ENCODE measurements around the gene ANKRD28. TPM values are rescaled to one million over a fixed set of nuclear protein-coding genes. Genes with fewer than 3 reads are reported as not detected.
A peak's percentile ranks its signal among the peaks of the same experiment; 100 is the strongest.

The ANKRD28 gene
- total and polyA plus RNA-seq, 5 donors from 2014 or later = 6.9 to 77.1 (median 9.4) TPM

- ATAC-seq (ENCODE audit: low read depth in 2 of 2) (no peak), DNase-seq (no peak)
- Histone ChIP-seq H3K27ac (ENCODE audit: insufficient read depth, low read length, poor library complexity, severe bottlenecking) (peak overlapping the region; percentile 76), H3K4me3 (ENCODE audit: low read depth, low read length) (peak overlapping the region; percentile 75), H3K9me3 (ENCODE audit: control insufficient read depth in 2 of 2, low read length in 2 of 2) (no peaks in the 10 kb centered on the region), H3K27me3 (ENCODE audit: control insufficient read depth, insufficient read depth, low read length) (no peaks in the 10 kb centered on the region), H3K36me3 (ENCODE audit: control insufficient read depth, insufficient read depth, low read length) (peaks cover 2% of the 10 kb centered on the region), H3K4me1 (ENCODE audit: control insufficient read depth, insufficient read depth, low read length, poor library complexity, severe bottlenecking) (peaks cover 49% of the 10 kb centered on the region)
- H3K36me3 Mint-ChIP-seq = peaks cover 17% of the 10 kb centered on the region
- H3K4me1 Mint-ChIP-seq = peaks cover 55 to 74% (median 60%) of the 10 kb centered on the region in 4 donors
- H3K27ac Mint-ChIP-seq = peak overlapping the region; percentile 31 to 64 (median 33)
- no peaks in the 10 kb centered on the region for H3K27me3 Mint-ChIP-seq
- H3K4me3 Mint-ChIP-seq = peak overlapping the region; percentile 3 to 79 (median 48)
- peaks cover 0 to 5% (median 0%) of the 10 kb centered on the region in 7 donors for H3K9me3 Mint-ChIP-seq
These were observed 2.7 kb downstream of the ANKRD28 start for GRCh38 chr3:15794842-15795650.

DNA sequence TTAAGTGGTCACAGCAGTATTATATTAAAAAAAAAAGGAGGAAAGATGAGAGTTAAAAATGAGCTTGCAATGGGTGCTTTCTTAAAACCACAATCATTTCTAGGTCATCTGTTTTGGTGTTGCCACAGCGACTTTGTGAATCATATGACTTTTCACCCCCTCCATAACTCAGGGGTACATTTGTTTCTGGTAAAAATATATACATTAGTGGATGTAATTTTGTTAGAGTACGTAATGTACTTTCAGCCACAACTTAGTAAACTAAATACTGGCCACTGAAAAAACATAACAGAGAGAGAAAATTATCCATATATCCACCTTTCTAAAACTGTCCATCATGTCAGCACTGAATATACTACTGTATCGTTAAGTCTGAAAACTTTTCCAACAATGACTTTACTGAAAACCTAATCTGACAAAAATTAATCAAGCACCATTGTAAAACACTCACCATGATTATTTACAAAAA, 3.4 kb downstream of the ANKRD28 start:
- Mint-ChIP-seq H3K27me3 (no peaks in the 10 kb centered on the region), H3K4me1 (peaks cover 50 to 67% (median 55%) of the 10 kb centered on the region in 4 donors), H3K27ac (peak overlapping the region; percentile 64 to 72 (median 68)), H3K9me3 (peaks cover 0 to 5% (median 0%) of the 10 kb centered on the region in 7 donors), H3K36me3 (peaks cover 17% of the 10 kb centered on the region), H3K4me3 (peak overlapping the region in 3 of 4 donors; percentile 13 to 79 (median 65))
- H3K27me3 ChIP-seq (ENCODE audit: control insufficient read depth, insufficient read depth, low read length) = no peaks in the 10 kb centered on the region
- ATAC-seq (ENCODE audit: low read depth in 2 of 2) (peak in 1 of 2 donors; percentile 44), DNase-seq (peak in 1 of 3 donors; percentile 16)
- peaks cover 44% of the 10 kb centered on the region for H3K4me1 ChIP-seq (ENCODE audit: control insufficient read depth, insufficient read depth, low read length, poor library complexity, severe bottlenecking)
- H3K4me3 ChIP-seq (ENCODE audit: low read depth, low read length) = peak overlapping the region; percentile 75
- H3K36me3 ChIP-seq (ENCODE audit: control insufficient read depth, insufficient read depth, low read length) = peaks cover 2% of the 10 kb centered on the region
- H3K9me3 ChIP-seq (ENCODE audit: control insufficient read depth in 2 of 2, low read length in 2 of 2) = no peaks in the 10 kb centered on the region
- peak overlapping the region; percentile 76 for H3K27ac ChIP-seq (ENCODE audit: insufficient read depth, low read length, poor library complexity, severe bottlenecking)

- Mint-ChIP-seq H3K4me3 (peak overlapping the region in 2 of 4 donors; percentile 17 to 47), H3K4me1 (peaks cover 31 to 47% (median 38%) of the 10 kb centered on the region in 4 donors)
These were observed 6.3 kb downstream of the ANKRD28 start for GRCh38 chr3:15791525-15791924.

GRCh38 chr3:15787941-15788340, 9.8 kb downstream of the ANKRD28 start:
- Mint-ChIP-seq H3K4me1 (peaks cover 20 to 36% (median 26%) of the 10 kb centered on the region in 4 donors), H3K27ac (no peak overlapping the region)

More at GRCh38 chr3:15791525-15791924, 6.3 kb downstream of the ANKRD28 start:
- Mint-ChIP-seq H3K9me3 (peaks cover 0 to 5% (median 0%) of the 10 kb centered on the region in 7 donors), H3K36me3 (peaks cover 17% of the 10 kb centered on the region), H3K27me3 (no peaks in the 10 kb centered on the region), H3K27ac (peak overlapping the region in 1 of 3 donors; percentile 3)
- no peak overlapping the region for H3K27ac ChIP-seq (ENCODE audit: insufficient read depth, low read length, poor library complexity, severe bottlenecking)
- H3K4me3 ChIP-seq (ENCODE audit: low read depth, low read length) = peak overlapping the region; percentile 9
- ATAC-seq (ENCODE audit: low read depth in 2 of 2) (no peak), DNase-seq (no peak)
- peaks cover 29% of the 10 kb centered on the region for H3K4me1 ChIP-seq (ENCODE audit: control insufficient read depth, insufficient read depth, low read length, poor library complexity, severe bottlenecking)
- no peaks in the 10 kb centered on the region for H3K27me3 ChIP-seq (ENCODE audit: control insufficient read depth, insufficient read depth, low read length)
- H3K9me3 ChIP-seq (ENCODE audit: control insufficient read depth in 2 of 2, low read length in 2 of 2) = no peaks in the 10 kb centered on the region
- peaks cover 2% of the 10 kb centered on the region for H3K36me3 ChIP-seq (ENCODE audit: control insufficient read depth, insufficient read depth, low read length)

DNA sequence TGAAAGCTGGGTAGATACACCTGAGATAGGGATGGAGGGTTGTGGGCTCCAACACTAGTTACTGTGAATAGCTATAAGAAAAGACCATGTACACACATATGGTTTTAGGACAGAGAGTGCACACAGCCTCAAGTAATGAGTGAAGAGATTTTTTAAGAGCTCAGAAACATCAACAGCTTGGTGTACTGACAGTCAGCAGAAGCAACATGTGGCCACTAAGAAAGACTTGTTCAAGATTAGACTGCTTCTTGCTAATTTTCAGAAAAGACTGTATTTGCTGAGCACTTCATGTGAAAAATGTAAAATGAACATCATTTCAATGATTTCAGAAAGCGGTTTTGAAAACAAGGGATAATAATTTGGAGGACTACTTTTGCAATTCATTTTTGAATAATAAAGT, 10.3 kb downstream of the ANKRD28 start:
- H3K36me3 Mint-ChIP-seq = peaks cover 29% of the 10 kb centered on the region
- no peaks in the 10 kb centered on the region for H3K27me3 Mint-ChIP-seq
- Histone ChIP-seq H3K4me1 (ENCODE audit: control insufficient read depth, insufficient read depth, low read length, poor library complexity, severe bottlenecking) (no peaks in the 10 kb centered on the region), H3K36me3 (ENCODE audit: control insufficient read depth, insufficient read depth, low read length) (peaks cover 2% of the 10 kb centered on the region), H3K27ac (ENCODE audit: insufficient read depth, low read length, poor library complexity, severe bottlenecking) (no peak overlapping the region), H3K9me3 (ENCODE audit: control insufficient read depth in 2 of 2, low read length in 2 of 2) (no peaks in the 10 kb centered on the region), H3K4me3 (ENCODE audit: low read depth, low read length) (no peak overlapping the region), H3K27me3 (ENCODE audit: control insufficient read depth, insufficient read depth, low read length) (no peaks in the 10 kb centered on the region)
- H3K27ac Mint-ChIP-seq = peak overlapping the region in 2 of 3 donors; percentile 13 to 28
- H3K4me3 Mint-ChIP-seq = no peak overlapping the region
- no peak for ATAC-seq (ENCODE audit: low read depth in 2 of 2)
- peaks cover 24 to 41% (median 30%) of the 10 kb centered on the region in 4 donors for H3K4me1 Mint-ChIP-seq
- peaks cover 0 to 5% (median 0%) of the 10 kb centered on the region in 7 donors for H3K9me3 Mint-ChIP-seq
- DNase-seq = no peak

More at GRCh38 chr3:15787941-15788340, 9.8 kb downstream of the ANKRD28 start:
- Histone ChIP-seq H3K4me3 (ENCODE audit: low read depth, low read length) (no peak overlapping the region), H3K36me3 (ENCODE audit: control insufficient read depth, insufficient read depth, low read length) (peaks cover 2% of the 10 kb centered on the region), H3K4me1 (ENCODE audit: control insufficient read depth, insufficient read depth, low read length, poor library complexity, severe bottlenecking) (peaks cover 3% of the 10 kb centered on the region), H3K9me3 (ENCODE audit: control insufficient read depth in 2 of 2, low read length in 2 of 2) (no peaks in the 10 kb centered on the region), H3K27ac (ENCODE audit: insufficient read depth, low read length, poor library complexity, severe bottlenecking) (no peak overlapping the region), H3K27me3 (ENCODE audit: control insufficient read depth, insufficient read depth, low read length) (no peaks in the 10 kb centered on the region)
- Mint-ChIP-seq H3K27me3 (no peaks in the 10 kb centered on the region), H3K36me3 (peaks cover 25% of the 10 kb centered on the region), H3K9me3 (peaks cover 0 to 5% (median 0%) of the 10 kb centered on the region in 7 donors), H3K4me3 (no peak overlapping the region)
- no peak for DNase-seq
- no peak for ATAC-seq (ENCODE audit: low read depth in 2 of 2)

GRCh38 chr3:15783361-15783969, 14.3 kb downstream of the ANKRD28 start:
- Histone ChIP-seq H3K36me3 (ENCODE audit: control insufficient read depth, insufficient read depth, low read length) (peaks cover 2% of the 10 kb centered on the region), H3K9me3 (ENCODE audit: control insufficient read depth in 2 of 2, low read length in 2 of 2) (no peaks in the 10 kb centered on the region), H3K27me3 (ENCODE audit: control insufficient read depth, insufficient read depth, low read length) (no peaks in the 10 kb centered on the region), H3K4me1 (ENCODE audit: control insufficient read depth, insufficient read depth, low read length, poor library complexity, severe bottlenecking) (no peaks in the 10 kb centered on the region), H3K27ac (ENCODE audit: insufficient read depth, low read length, poor library complexity, severe bottlenecking) (no peak overlapping the region), H3K4me3 (ENCODE audit: low read depth, low read length) (no peak overlapping the region)
- Mint-ChIP-seq H3K4me1 (peaks cover 20 to 33% (median 24%) of the 10 kb centered on the region in 4 donors), H3K9me3 (no peaks in the 10 kb centered on the region), H3K4me3 (no peak overlapping the region), H3K27me3 (no peaks in the 10 kb centered on the region), H3K27ac (no peak overlapping the region), H3K36me3 (peaks cover 17% of the 10 kb centered on the region)
- ATAC-seq (ENCODE audit: low read depth in 2 of 2) = no peak
- no peak for DNase-seq

DNA sequence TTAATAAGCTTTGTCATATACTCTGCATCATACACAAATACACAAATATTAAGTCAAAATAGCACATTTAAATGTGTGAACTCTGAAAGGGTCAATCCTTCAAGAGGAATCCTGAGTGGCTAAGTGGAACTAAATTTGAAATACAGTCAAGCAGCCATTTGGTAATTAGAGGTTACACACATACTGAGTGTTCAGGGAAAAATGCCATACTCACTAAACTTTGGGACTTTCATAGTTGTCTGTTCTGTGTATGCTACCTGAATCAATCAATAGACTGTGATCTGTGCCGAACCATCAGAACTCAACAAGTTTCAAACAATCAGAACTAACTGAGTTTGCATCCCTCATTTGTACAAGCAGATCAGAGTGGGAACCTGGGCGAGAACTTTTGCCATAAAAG, 15.3 kb downstream of the ANKRD28 start:
- Mint-ChIP-seq H3K9me3 (no peaks in the 10 kb centered on the region), H3K4me3 (peak overlapping the region in 1 of 4 donors; percentile 72), H3K4me1 (peaks cover 22 to 34% (median 24%) of the 10 kb centered on the region in 4 donors), H3K27me3 (no peaks in the 10 kb centered on the region), H3K36me3 (peaks cover 17% of the 10 kb centered on the region), H3K27ac (peak overlapping the region in 1 of 3 donors; percentile 8)
- ATAC-seq (ENCODE audit: low read depth in 2 of 2) (no peak), DNase-seq (no peak)
- Histone ChIP-seq H3K27ac (ENCODE audit: insufficient read depth, low read length, poor library complexity, severe bottlenecking) (no peak overlapping the region), H3K4me1 (ENCODE audit: control insufficient read depth, insufficient read depth, low read length, poor library complexity, severe bottlenecking) (no peaks in the 10 kb centered on the region), H3K4me3 (ENCODE audit: low read depth, low read length) (no peak overlapping the region), H3K36me3 (ENCODE audit: control insufficient read depth, insufficient read depth, low read length) (peaks cover 2% of the 10 kb centered on the region), H3K9me3 (ENCODE audit: control insufficient read depth in 2 of 2, low read length in 2 of 2) (no peaks in the 10 kb centered on the region), H3K27me3 (ENCODE audit: control insufficient read depth, insufficient read depth, low read length) (no peaks in the 10 kb centered on the region)
